Nephron progenitor cell (in vitro differentiated cells): Measurements from ENCODE around the gene NFKB1.

Experiments used
- DNase-seq: peaks from one replicate; pipeline ENCODE4 v3.0.0; 2021
- H3K27ac Mint-ChIP-seq: 2 replicates; pipeline ENCODE4 v1.8.0; 2021; ENCODE audit warnings: mild to moderate bottlenecking, moderate library complexity, mixed read lengths
- H3K27me3 Mint-ChIP-seq: 2 replicates; pipeline ENCODE4 v1.8.0; 2021; ENCODE audit warnings: mild to moderate bottlenecking, low read depth, mixed read lengths; ENCODE audit not compliant: poor library complexity
- H3K36me3 Mint-ChIP-seq: 2 replicates; pipeline ENCODE4 v1.8.0; 2021; ENCODE audit warnings: low read depth, mixed read lengths
- H3K4me1 Mint-ChIP-seq: 2 replicates; pipeline ENCODE4 v1.8.0; 2021; ENCODE audit warnings: mixed read lengths
- H3K4me3 Mint-ChIP-seq: 2 replicates; pipeline ENCODE4 v1.8.0; 2021; ENCODE audit warnings: mild to moderate bottlenecking, moderate library complexity, mixed read lengths
- H3K9me3 Mint-ChIP-seq: 2 replicates; pipeline ENCODE4 v1.8.0; 2021; ENCODE audit warnings: mild to moderate bottlenecking, moderate library complexity, mixed read lengths
- TF ChIP-seq, protein P1 (sequence below): fragments of 200-600 bp; sonication (generic); IDR thresholded peaks from 2 replicates; pipeline ENCODE4 v1.5.0; 2021; ENCODE audit warnings: antibody characterized with exemption

The NFKB1 gene

DNA sequence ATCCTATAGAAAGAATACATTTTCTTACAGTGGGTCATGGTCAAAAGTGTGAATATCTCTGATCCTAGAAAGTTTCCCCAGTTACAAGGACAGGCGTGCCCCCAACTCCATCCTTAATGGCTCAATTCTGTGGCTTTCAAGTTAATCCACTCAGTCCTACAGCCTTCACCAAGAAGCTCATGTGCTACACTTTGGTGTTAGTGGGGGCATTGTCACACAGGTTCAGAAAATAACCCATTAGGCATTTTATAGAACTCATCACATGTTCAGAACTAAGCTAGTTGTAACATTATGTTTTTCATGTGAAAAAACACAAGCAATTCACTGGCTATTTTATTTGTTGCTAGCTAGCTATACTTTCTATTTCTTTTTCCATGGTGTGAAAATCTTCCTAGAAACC lies 20.4 kb downstream of the NFKB1 start:
- Mint-ChIP-seq H3K27me3 (peaks cover 3% of the 10 kb centered on the region), H3K36me3 (peaks cover 2% of the 10 kb centered on the region), H3K4me3 (no peak overlapping the region), H3K4me1 (peaks cover 8% of the 10 kb centered on the region), H3K27ac (no peak overlapping the region), H3K9me3 (peaks cover 6% of the 10 kb centered on the region)
- TF ChIP-seq, protein P1, sequence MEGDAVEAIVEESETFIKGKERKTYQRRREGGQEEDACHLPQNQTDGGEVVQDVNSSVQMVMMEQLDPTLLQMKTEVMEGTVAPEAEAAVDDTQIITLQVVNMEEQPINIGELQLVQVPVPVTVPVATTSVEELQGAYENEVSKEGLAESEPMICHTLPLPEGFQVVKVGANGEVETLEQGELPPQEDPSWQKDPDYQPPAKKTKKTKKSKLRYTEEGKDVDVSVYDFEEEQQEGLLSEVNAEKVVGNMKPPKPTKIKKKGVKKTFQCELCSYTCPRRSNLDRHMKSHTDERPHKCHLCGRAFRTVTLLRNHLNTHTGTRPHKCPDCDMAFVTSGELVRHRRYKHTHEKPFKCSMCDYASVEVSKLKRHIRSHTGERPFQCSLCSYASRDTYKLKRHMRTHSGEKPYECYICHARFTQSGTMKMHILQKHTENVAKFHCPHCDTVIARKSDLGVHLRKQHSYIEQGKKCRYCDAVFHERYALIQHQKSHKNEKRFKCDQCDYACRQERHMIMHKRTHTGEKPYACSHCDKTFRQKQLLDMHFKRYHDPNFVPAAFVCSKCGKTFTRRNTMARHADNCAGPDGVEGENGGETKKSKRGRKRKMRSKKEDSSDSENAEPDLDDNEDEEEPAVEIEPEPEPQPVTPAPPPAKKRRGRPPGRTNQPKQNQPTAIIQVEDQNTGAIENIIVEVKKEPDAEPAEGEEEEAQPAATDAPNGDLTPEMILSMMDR: no peak
- DNase-seq: no peak

DNA sequence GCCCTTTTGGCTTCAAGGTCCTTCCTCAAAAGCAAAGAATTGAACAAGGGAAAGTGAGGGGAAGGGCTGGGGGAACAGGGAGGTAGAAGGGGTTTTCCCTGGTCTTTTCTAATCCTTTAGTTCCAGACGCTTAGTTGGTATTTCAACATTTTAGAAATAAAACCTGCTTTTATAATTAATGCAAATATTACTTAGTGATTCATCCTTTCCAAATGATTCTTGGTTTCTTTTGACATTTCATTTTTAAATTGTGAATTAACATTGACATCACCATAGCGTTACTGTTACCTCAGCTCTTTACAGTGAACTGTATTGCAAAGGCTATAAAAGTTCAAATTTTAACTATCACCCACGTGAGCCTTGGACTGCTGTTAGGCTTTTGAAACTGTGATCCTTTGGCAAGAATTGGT lies 20.9 kb downstream of the NFKB1 start:
- TF ChIP-seq, protein P1: no peak
- H3K36me3 Mint-ChIP-seq: no peaks in the 10 kb centered on the region
- H3K9me3 Mint-ChIP-seq: peaks cover 1% of the 10 kb centered on the region
- no peak for DNase-seq
- no peak overlapping the region for H3K4me3 Mint-ChIP-seq
- no peak overlapping the region for H3K27ac Mint-ChIP-seq
- peaks cover 3% of the 10 kb centered on the region for H3K27me3 Mint-ChIP-seq
- peaks cover 8% of the 10 kb centered on the region for H3K4me1 Mint-ChIP-seq

DNA sequence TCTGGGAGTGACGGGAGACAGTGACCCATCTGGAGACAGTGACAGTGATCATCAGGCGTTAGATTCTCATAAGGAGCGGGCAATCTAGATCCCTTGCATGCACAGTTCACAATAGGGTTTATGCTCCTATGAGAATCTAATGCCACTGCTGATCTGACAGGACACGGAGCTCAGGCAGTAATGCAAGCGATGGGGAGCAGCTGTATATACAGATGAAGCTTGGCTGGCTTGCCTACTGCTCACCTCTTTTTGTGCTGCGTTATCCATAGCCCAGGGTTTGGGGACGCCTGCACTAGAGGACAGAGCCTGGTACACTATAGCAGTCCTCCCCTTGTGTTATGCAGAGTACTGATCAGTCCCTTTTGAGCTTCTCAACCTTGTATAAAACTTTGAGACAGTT lies 23.5 kb downstream of the NFKB1 start:
- Mint-ChIP-seq H3K36me3 (no peaks in the 10 kb centered on the region), H3K27me3 (peaks cover 3% of the 10 kb centered on the region), H3K4me3 (no peak overlapping the region), H3K27ac (no peak overlapping the region), H3K4me1 (peaks cover 8% of the 10 kb centered on the region), H3K9me3 (no peaks in the 10 kb centered on the region)
- DNase-seq: no peak
- TF ChIP-seq, protein P1: no peak

DNA sequence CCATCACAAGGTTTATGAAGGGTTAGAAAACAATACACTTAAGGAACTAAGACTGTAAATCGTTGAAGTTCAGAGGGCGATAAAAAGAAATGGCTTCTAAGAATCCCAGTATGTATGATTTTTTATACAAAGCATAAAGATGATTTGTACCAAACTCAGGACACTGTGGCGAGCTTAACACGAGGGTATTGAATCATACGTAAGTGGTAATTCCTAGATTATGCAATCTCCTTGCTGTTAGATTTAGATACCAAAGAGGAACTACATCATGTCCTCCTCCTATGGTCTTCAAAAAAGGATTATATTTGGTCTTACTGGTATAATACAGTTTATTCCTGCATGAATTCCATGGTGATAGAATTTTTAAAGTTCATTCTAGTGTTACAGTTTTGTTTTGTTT lies 23.9 kb downstream of the NFKB1 start:
- Mint-ChIP-seq H3K4me3 (no peak overlapping the region), H3K9me3 (no peaks in the 10 kb centered on the region), H3K4me1 (peaks cover 8% of the 10 kb centered on the region), H3K27me3 (peaks cover 3% of the 10 kb centered on the region), H3K27ac (no peak overlapping the region), H3K36me3 (no peaks in the 10 kb centered on the region)
- TF ChIP-seq, protein P1: no peak
- DNase-seq: no peak

DNA sequence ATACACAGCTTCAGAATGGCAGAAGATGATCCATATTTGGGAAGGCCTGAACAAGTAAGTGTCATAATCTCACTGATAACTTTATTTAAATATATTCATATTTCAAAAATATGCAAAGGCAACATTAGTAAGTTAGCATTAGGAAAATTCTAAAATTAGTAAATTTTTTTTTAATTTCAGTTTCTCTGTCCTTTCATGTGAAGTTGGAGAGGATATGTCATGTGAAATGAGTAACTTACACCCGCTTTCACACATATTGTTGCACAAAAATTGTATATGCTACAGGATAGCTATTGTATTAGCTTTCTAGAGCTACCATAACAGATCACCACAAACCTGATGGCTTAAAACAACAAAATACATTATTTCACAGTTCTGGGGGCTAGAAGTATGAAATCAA lies 24.3 kb downstream of the NFKB1 start:
- H3K9me3 Mint-ChIP-seq: no peaks in the 10 kb centered on the region
- no peak for DNase-seq
- H3K36me3 Mint-ChIP-seq: no peaks in the 10 kb centered on the region
- H3K4me3 Mint-ChIP-seq: no peak overlapping the region
- H3K27ac Mint-ChIP-seq: no peak overlapping the region
- peaks cover 3% of the 10 kb centered on the region for H3K27me3 Mint-ChIP-seq
- peaks cover 8% of the 10 kb centered on the region for H3K4me1 Mint-ChIP-seq
- TF ChIP-seq, protein P1: no peak

DNA sequence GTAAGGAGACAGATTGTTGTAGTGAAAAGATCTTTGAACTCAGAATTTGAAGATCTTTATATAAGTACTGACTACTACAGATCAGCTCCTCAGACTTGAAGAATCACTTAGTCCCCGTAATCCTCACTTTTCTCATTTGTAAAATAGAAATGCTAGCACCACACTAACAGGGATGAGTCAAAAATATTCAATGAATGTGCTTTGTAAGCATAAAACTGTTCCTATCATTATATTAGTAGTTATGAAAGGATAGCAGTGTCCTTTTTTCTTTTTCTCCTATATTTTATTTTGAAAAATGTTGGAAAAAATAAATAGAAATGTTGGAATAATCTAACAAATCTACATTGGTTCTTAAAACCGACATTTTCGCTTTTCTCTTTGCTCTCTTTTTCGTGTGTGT lies 25.4 kb downstream of the NFKB1 start:
- H3K4me3 Mint-ChIP-seq: no peak overlapping the region
- H3K27ac Mint-ChIP-seq: no peak overlapping the region
- H3K9me3 Mint-ChIP-seq: no peaks in the 10 kb centered on the region
- peaks cover 8% of the 10 kb centered on the region for H3K4me1 Mint-ChIP-seq
- TF ChIP-seq, protein P1: no peak
- DNase-seq: no peak
- no peaks in the 10 kb centered on the region for H3K36me3 Mint-ChIP-seq
- peaks cover 3% of the 10 kb centered on the region for H3K27me3 Mint-ChIP-seq
